Measurements from ENCODE around the gene ABCA4.

Gene ABCA4

GRCh38 chr1:94095112-94095637 lies 25.8 kb downstream of the ABCA4 start (continued):
- no peak for TF ChIP-seq ZNF302 (tag by site-specific recombination; IDR thresholded peaks at IDR 0.05; ENCODE audit: low read depth)
- no peak for TF ChIP-seq ZNF280D (tag by site-specific recombination; IDR thresholded peaks at IDR 0.05)
- TF ChIP-seq ZNF37A (tag by site-specific recombination; IDR thresholded peaks at IDR 0.05) = no peak
- peak; percentile 97 for TF ChIP-seq ZBTB44 (tag by site-specific recombination; IDR thresholded peaks at IDR 0.05)
- no peak for TF ChIP-seq KLF10 (tag by site-specific recombination; IDR thresholded peaks at IDR 0.05)
- no peak for TF ChIP-seq MZF1 (tag by site-specific recombination; IDR thresholded peaks at IDR 0.05; ENCODE audit: borderline replicate concordance)
- TF ChIP-seq ZNF501 (tag by site-specific recombination; IDR thresholded peaks at IDR 0.05) = no peak
- no peak for TF ChIP-seq REPIN1 (tag by site-specific recombination; IDR thresholded peaks at IDR 0.05; ENCODE audit: low read depth)
- TF ChIP-seq ZNF239 (tag by site-specific recombination; IDR thresholded peaks at IDR 0.05) = no peak
- TF ChIP-seq ZNF184 (tag by site-specific recombination; IDR thresholded peaks at IDR 0.05) = no peak
- TF ChIP-seq, protein P1, sequence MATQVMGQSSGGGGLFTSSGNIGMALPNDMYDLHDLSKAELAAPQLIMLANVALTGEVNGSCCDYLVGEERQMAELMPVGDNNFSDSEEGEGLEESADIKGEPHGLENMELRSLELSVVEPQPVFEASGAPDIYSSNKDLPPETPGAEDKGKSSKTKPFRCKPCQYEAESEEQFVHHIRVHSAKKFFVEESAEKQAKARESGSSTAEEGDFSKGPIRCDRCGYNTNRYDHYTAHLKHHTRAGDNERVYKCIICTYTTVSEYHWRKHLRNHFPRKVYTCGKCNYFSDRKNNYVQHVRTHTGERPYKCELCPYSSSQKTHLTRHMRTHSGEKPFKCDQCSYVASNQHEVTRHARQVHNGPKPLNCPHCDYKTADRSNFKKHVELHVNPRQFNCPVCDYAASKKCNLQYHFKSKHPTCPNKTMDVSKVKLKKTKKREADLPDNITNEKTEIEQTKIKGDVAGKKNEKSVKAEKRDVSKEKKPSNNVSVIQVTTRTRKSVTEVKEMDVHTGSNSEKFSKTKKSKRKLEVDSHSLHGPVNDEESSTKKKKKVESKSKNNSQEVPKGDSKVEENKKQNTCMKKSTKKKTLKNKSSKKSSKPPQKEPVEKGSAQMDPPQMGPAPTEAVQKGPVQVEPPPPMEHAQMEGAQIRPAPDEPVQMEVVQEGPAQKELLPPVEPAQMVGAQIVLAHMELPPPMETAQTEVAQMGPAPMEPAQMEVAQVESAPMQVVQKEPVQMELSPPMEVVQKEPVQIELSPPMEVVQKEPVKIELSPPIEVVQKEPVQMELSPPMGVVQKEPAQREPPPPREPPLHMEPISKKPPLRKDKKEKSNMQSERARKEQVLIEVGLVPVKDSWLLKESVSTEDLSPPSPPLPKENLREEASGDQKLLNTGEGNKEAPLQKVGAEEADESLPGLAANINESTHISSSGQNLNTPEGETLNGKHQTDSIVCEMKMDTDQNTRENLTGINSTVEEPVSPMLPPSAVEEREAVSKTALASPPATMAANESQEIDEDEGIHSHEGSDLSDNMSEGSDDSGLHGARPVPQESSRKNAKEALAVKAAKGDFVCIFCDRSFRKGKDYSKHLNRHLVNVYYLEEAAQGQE (tag by site-specific recombination; IDR thresholded peaks at IDR 0.05) = no peak
- peak; percentile 64 for TF ChIP-seq ZFHX2 (tag by site-specific recombination; conservative IDR thresholded peaks at IDR 0.05)
- TF ChIP-seq, protein P2, sequence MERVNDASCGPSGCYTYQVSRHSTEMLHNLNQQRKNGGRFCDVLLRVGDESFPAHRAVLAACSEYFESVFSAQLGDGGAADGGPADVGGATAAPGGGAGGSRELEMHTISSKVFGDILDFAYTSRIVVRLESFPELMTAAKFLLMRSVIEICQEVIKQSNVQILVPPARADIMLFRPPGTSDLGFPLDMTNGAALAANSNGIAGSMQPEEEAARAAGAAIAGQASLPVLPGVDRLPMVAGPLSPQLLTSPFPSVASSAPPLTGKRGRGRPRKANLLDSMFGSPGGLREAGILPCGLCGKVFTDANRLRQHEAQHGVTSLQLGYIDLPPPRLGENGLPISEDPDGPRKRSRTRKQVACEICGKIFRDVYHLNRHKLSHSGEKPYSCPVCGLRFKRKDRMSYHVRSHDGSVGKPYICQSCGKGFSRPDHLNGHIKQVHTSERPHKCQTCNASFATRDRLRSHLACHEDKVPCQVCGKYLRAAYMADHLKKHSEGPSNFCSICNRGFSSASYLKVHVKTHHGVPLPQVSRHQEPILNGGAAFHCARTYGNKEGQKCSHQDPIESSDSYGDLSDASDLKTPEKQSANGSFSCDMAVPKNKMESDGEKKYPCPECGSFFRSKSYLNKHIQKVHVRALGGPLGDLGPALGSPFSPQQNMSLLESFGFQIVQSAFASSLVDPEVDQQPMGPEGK (tag by site-specific recombination; IDR thresholded peaks at IDR 0.05) = peak; percentile 37; the same call in 1 of the 2 replicates

GRCh38 chr1:94094469-94095111 lies 26.4 kb downstream of the ABCA4 start:
- Histone ChIP-seq H3K36me3 (ENCODE audit: control insufficient read depth in 2 of 2, insufficient read depth in 1 of 2, low read length in 2 of 2) (no peaks in the 10 kb centered on the region), H3K4me3 (ENCODE audit: low read depth, low read length) (no peak overlapping the region), H3K4me1 (ENCODE audit: control insufficient read depth, insufficient read depth, low read length) (peaks cover 2% of the 10 kb centered on the region; the same call in 1 of the 2 replicates), H3K9me3 (ENCODE audit: control insufficient read depth, insufficient read depth, low read depth, low read length) (no peaks in the 10 kb centered on the region), H3K27ac (ENCODE audit: extremely low read depth, low read depth, low read length) (no peak overlapping the region)
- ChIA-PET POLR2A (no interaction called here), CTCF (interaction anchor here (0.6 to 1.2 kb wide), 3 partner anchors 33 to 69 kb away, joined by 3 to 4 read pairs (median 3); no protein-coding TSS in a partner anchor)
- TF ChIP-seq ZNF239 (tag by site-specific recombination; IDR thresholded peaks at IDR 0.05) (no peak), ZNF561 (tag by site-specific recombination; IDR thresholded peaks at IDR 0.05; ENCODE audit: borderline replicate concordance) (no peak), OVOL3 (tag by site-specific recombination; IDR thresholded peaks at IDR 0.05) (no peak), ZNF114 (tag by site-specific recombination; IDR thresholded peaks at IDR 0.05) (no peak)
- TF ChIP-seq, protein P3, sequence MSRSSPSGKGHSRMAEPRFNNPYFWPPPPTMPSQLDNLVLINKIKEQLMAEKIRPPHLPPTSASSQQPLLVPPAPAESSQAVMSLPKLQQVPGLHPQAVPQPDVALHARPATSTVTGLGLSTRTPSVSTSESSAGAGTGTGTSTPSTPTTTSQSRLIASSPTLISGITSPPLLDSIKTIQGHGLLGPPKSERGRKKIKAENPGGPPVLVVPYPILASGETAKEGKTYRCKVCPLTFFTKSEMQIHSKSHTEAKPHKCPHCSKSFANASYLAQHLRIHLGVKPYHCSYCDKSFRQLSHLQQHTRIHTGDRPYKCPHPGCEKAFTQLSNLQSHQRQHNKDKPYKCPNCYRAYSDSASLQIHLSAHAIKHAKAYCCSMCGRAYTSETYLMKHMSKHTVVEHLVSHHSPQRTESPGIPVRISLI (tag by site-specific recombination; IDR thresholded peaks at IDR 0.05) = no peak
- TF ChIP-seq, protein P4, sequence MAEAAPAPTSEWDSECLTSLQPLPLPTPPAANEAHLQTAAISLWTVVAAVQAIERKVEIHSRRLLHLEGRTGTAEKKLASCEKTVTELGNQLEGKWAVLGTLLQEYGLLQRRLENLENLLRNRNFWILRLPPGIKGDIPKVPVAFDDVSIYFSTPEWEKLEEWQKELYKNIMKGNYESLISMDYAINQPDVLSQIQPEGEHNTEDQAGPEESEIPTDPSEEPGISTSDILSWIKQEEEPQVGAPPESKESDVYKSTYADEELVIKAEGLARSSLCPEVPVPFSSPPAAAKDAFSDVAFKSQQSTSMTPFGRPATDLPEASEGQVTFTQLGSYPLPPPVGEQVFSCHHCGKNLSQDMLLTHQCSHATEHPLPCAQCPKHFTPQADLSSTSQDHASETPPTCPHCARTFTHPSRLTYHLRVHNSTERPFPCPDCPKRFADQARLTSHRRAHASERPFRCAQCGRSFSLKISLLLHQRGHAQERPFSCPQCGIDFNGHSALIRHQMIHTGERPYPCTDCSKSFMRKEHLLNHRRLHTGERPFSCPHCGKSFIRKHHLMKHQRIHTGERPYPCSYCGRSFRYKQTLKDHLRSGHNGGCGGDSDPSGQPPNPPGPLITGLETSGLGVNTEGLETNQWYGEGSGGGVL (tag by site-specific recombination; IDR thresholded peaks at IDR 0.05) = peak; percentile 38; the same call in 1 of the 2 replicates

Measured in HEK293 (cell line).